C4-2B (cell line): ENCODE results near the gene RNF207.

ENCODE experiments used
- CTCF ChIP-seq: fragments of 450-650 bp; conservative IDR thresholded peaks from 2 replicates; pipeline ENCODE4 v1.5.1; 2017; ENCODE audit warnings: mild to moderate bottlenecking
- ZFX ChIP-seq: fragments of 450-650 bp; IDR thresholded peaks from 2 replicates; pipeline ENCODE4 v1.6.1; 2017

GRCh38 chr1:6246497-6247467 is 40.9 kb downstream of the RNF207 start:
- TF ChIP-seq CTCF (peak; percentile 96), ZFX (no peak)
